ENCODE measurements around the gene SPOCD1. TPM values are rescaled to one million over a fixed set of nuclear protein-coding genes. Genes with fewer than 3 reads are reported as not detected.

Gene SPOCD1
- polyA plus RNA-seq, 2 of the 4 experiments (the other 2 are of a cell fraction), result 0.98 to 4.8 TPM

DNA sequence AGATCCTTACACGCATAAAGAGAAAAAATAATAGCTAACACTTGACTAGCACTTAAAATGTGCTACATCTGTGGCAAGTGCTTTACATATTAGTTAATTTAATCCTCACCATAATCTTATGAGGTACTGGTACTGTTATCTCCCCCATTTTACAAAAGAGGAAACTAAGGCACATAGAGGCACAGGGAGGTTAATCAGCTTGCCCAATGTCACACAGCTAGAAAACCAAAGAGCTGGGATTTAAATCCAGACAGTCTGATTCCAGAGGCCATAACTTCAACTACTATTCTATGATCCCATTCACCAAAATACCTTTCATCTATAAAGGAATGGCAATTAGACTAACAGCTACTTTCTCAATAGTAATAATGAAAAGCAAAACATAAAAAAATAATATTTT lies 11.7 kb downstream of the SPOCD1 start:
- no peak for ATAC-seq
- Histone ChIP-seq H3K4me1 (peaks cover 6% of the 10 kb centered on the region), H3K9me3 (no peaks in the 10 kb centered on the region), H3K4me3 (no peak overlapping the region), H3K4me2 (no peak overlapping the region), H3K27ac (no peak overlapping the region)
- POLR2A ChIA-PET, result interaction anchor here (0.5 kb wide), 1 partner anchor 99 kb away, joined by 4 read pairs; no protein-coding TSS in a partner anchor
- 96% methylated on average over 1 of the region's 1 CpG for WGBS (ENCODE audit: missing lambda C conversion rate)
- FAIRE-seq, result no peak
- DNase-seq (ENCODE audit: low read depth in 1 of 2, low spot score in 1 of 2), result no peak
- CTCF ChIA-PET, result interaction anchor here (0.5 to 2.5 kb wide), 4 partner anchors 11 to 232 kb away, joined by 3 to 9 read pairs (median 6); partner anchors contain the start of gene SPOCD1
- TF ChIP-seq POLR2AphosphoS2 (conservative IDR thresholded peaks at IDR 0.05; ENCODE audit: low read length) (no peak), SMC3 (IDR thresholded peaks at IDR 0.05) (no peak), POLR2A (IDR thresholded peaks at IDR 0.05; ENCODE audit: low read length) (no peak), EHMT2 (IDR thresholded peaks at IDR 0.05; ENCODE audit: low read depth) (no peak), EP300 (IDR thresholded peaks at IDR 0.05) (no peak), TFCP2L1 (CRISPR knock-in tag; IDR thresholded peaks at IDR 0.05) (no peak), EHF (CRISPR knock-in tag; IDR thresholded peaks at IDR 0.05) (no peak), NPAS2 (CRISPR knock-in tag; IDR thresholded peaks at IDR 0.05; ENCODE audit: borderline replicate concordance) (no peak), CBX8 (IDR thresholded peaks at IDR 0.05) (no peak), FOSL2 (IDR thresholded peaks at IDR 0.05) (no peak), FOSL2 (CRISPR knock-in tag; IDR thresholded peaks at IDR 0.05) (no peak), MYC (IDR thresholded peaks at IDR 0.05; ENCODE audit: borderline replicate concordance, low read length) (no peak)
- TF ChIP-seq, protein P1, sequence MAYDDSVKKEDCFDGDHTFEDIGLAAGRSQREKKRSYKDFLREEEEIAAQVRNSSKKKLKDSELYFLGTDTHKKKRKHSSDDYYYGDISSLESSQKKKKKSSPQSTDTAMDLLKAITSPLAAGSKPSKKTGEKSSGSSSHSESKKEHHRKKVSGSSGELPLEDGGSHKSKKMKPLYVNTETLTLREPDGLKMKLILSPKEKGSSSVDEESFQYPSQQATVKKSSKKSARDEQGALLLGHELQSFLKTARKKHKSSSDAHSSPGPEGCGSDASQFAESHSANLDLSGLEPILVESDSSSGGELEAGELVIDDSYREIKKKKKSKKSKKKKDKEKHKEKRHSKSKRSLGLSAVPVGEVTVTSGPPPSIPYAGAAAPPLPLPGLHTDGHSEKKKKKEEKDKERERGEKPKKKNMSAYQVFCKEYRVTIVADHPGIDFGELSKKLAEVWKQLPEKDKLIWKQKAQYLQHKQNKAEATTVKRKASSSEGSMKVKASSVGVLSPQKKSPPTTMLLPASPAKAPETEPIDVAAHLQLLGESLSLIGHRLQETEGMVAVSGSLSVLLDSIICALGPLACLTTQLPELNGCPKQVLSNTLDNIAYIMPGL (CRISPR knock-in tag; IDR thresholded peaks at IDR 0.05; ENCODE audit: borderline replicate concordance), result no peak
- TF ChIP-seq, protein P2, sequence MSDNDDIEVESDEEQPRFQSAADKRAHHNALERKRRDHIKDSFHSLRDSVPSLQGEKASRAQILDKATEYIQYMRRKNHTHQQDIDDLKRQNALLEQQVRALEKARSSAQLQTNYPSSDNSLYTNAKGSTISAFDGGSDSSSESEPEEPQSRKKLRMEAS (IDR thresholded peaks at IDR 0.05), result no peak
- TF ChIP-seq, protein P3, sequence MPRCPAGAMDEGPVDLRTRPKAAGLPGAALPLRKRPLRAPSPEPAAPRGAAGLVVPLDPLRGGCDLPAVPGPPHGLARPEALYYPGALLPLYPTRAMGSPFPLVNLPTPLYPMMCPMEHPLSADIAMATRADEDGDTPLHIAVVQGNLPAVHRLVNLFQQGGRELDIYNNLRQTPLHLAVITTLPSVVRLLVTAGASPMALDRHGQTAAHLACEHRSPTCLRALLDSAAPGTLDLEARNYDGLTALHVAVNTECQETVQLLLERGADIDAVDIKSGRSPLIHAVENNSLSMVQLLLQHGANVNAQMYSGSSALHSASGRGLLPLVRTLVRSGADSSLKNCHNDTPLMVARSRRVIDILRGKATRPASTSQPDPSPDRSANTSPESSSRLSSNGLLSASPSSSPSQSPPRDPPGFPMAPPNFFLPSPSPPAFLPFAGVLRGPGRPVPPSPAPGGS (IDR thresholded peaks at IDR 0.05), result no peak
- TF ChIP-seq, protein P4, sequence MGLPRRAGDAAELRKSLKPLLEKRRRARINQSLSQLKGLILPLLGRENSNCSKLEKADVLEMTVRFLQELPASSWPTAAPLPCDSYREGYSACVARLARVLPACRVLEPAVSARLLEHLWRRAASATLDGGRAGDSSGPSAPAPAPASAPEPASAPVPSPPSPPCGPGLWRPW (IDR thresholded peaks at IDR 0.05), result no peak
- TF ChIP-seq, protein P5, sequence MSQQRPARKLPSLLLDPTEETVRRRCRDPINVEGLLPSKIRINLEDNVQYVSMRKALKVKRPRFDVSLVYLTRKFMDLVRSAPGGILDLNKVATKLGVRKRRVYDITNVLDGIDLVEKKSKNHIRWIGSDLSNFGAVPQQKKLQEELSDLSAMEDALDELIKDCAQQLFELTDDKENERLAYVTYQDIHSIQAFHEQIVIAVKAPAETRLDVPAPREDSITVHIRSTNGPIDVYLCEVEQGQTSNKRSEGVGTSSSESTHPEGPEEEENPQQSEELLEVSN (IDR thresholded peaks at IDR 0.05; ENCODE audit: borderline replicate concordance, low read depth), result no peak
- TF ChIP-seq, protein P6, sequence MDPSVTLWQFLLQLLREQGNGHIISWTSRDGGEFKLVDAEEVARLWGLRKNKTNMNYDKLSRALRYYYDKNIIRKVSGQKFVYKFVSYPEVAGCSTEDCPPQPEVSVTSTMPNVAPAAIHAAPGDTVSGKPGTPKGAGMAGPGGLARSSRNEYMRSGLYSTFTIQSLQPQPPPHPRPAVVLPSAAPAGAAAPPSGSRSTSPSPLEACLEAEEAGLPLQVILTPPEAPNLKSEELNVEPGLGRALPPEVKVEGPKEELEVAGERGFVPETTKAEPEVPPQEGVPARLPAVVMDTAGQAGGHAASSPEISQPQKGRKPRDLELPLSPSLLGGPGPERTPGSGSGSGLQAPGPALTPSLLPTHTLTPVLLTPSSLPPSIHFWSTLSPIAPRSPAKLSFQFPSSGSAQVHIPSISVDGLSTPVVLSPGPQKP (IDR thresholded peaks at IDR 0.05; ENCODE audit: low read depth, low read length), result no peak
- TF ChIP-seq, protein P7, sequence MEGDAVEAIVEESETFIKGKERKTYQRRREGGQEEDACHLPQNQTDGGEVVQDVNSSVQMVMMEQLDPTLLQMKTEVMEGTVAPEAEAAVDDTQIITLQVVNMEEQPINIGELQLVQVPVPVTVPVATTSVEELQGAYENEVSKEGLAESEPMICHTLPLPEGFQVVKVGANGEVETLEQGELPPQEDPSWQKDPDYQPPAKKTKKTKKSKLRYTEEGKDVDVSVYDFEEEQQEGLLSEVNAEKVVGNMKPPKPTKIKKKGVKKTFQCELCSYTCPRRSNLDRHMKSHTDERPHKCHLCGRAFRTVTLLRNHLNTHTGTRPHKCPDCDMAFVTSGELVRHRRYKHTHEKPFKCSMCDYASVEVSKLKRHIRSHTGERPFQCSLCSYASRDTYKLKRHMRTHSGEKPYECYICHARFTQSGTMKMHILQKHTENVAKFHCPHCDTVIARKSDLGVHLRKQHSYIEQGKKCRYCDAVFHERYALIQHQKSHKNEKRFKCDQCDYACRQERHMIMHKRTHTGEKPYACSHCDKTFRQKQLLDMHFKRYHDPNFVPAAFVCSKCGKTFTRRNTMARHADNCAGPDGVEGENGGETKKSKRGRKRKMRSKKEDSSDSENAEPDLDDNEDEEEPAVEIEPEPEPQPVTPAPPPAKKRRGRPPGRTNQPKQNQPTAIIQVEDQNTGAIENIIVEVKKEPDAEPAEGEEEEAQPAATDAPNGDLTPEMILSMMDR (IDR thresholded peaks at IDR 0.05), result no peak

DNA sequence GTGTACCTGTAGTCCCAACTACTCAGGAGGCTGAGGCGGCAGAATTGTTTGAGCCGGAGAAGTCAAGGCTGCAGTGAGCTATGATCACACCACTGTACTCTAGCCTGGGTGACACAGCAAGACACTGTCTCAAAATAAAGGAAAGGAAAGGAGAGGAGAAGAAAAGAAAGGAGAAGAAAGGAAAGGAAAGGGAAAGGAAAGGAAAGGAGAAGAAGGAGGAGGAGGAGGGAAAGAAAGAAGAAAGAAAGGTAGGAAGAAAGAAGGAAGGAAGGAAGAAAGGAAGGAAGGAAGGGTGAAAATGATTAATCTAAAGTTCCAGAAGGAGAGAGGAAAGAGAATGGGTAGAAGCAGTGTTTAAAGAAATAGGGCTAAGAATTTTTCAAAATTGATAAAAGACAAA lies 12.2 kb downstream of the SPOCD1 start:
- no peak for DNase-seq (ENCODE audit: low read depth in 1 of 2, low spot score in 1 of 2)
- TF ChIP-seq RFX5 (IDR thresholded peaks at IDR 0.05) (no peak), FOSB (CRISPR knock-in tag; IDR thresholded peaks at IDR 0.05) (no peak), EP300 (IDR thresholded peaks at IDR 0.05) (no peak), POLR2AphosphoS2 (conservative IDR thresholded peaks at IDR 0.05; ENCODE audit: low read length) (no peak), TP53 (CRISPR knock-in tag; IDR thresholded peaks at IDR 0.05) (no peak), ZC3H11A (IDR thresholded peaks at IDR 0.05) (no peak), ZNF302 (CRISPR knock-in tag; IDR thresholded peaks at IDR 0.05) (no peak), TFCP2L1 (CRISPR knock-in tag; IDR thresholded peaks at IDR 0.05) (no peak), HOXA7 (CRISPR knock-in tag; IDR thresholded peaks at IDR 0.05) (no peak), EHMT2 (IDR thresholded peaks at IDR 0.05; ENCODE audit: low read depth) (no peak)
- H3K4me3 ChIP-seq, result no peak overlapping the region
- H3K27ac ChIP-seq, result no peak overlapping the region
- H3K4me1 ChIP-seq, result peaks cover 11% of the 10 kb centered on the region
- 95% methylated on average over 2 of the region's 2 CpGs for WGBS (ENCODE audit: missing lambda C conversion rate)
- CTCF ChIA-PET, result interaction anchor here (0.7 to 1.9 kb wide), 3 partner anchors 14 to 159 kb away, joined by 3 to 7 read pairs (median 4); partner anchors contain the start of gene PEF1
- H3K9me3 ChIP-seq, result no peaks in the 10 kb centered on the region
- POLR2A ChIA-PET, result no interaction called here
- FAIRE-seq, result no peak
- no peak for ATAC-seq
- no peak overlapping the region for H3K4me2 ChIP-seq
